DND-41 (cell line): Measurements from ENCODE around the gene C1orf74.

Experiments used
- ATAC-seq: fragments of 200-7000 bp; cut with Tn5 transposase; 3 replicates; pipeline ENCODE4 v1.9.1; 2021; ENCODE audit warnings: low read depth; ENCODE audit not compliant: insufficient read depth
- DNase-seq: peaks from one replicate; pipeline ENCODE4 v3.0.0-alpha.2; 2020
- H2AFZ ChIP-seq: 2 replicates; pipeline ENCODE4 v1.6.0; 2012; ENCODE audit warnings: low read depth, low read length
- H3K27ac ChIP-seq: 2 replicates; pipeline ENCODE4 v1.5.1; 2012; ENCODE audit warnings: low read length, inconsistent platforms
- H3K27me3 ChIP-seq: fragments of 200-600 bp; sonication (generic); 2 replicates; pipeline ENCODE4 v1.6.0; 2012; ENCODE audit warnings: low read length, mild to moderate bottlenecking, inconsistent platforms; ENCODE audit not compliant: insufficient read depth, poor library complexity
- H3K36me3 ChIP-seq: 2 replicates; pipeline ENCODE4 v1.5.1; 2012; ENCODE audit warnings: low read length, inconsistent platforms; ENCODE audit not compliant: insufficient read depth
- H3K4me1 ChIP-seq: 2 replicates; pipeline ENCODE4 v1.5.1; 2012; ENCODE audit warnings: mild to moderate bottlenecking, low read length; ENCODE audit not compliant: insufficient read depth
- H3K4me2 ChIP-seq: 2 replicates; pipeline ENCODE4 v1.6.0; 2012; ENCODE audit warnings: mild to moderate bottlenecking, moderate library complexity, low read length, inconsistent platforms; ENCODE audit not compliant: insufficient read depth
- H3K4me3 ChIP-seq, 2 experiments: fragments of 200-600 bp in 1 of 2; shearing (Covaris generic) in 1 of 2; 2 replicates each; pipeline ENCODE4 v1.5.1; 2012 to 2016; ENCODE audit warnings: inconsistent platforms in 2 of 2, low read length in 2 of 2, mild to moderate bottlenecking in 2 of 2, low read depth in 1 of 2, moderate library complexity in 1 of 2
- H3K79me2 ChIP-seq: 2 replicates; pipeline ENCODE4 v1.6.0; 2012; ENCODE audit warnings: low read length, inconsistent platforms; ENCODE audit not compliant: insufficient read depth
- H3K9ac ChIP-seq: 2 replicates; pipeline ENCODE4 v1.6.0; 2012; ENCODE audit warnings: low read depth, mild to moderate bottlenecking, inconsistent platforms, low read length, moderate library complexity
- H3K9me3 ChIP-seq: 2 replicates; pipeline ENCODE4 v1.5.1; 2012; ENCODE audit warnings: low read length, moderate library complexity, mild to moderate bottlenecking, inconsistent platforms; ENCODE audit not compliant: insufficient read depth, severe bottlenecking
- H4K20me1 ChIP-seq: 2 replicates; pipeline ENCODE4 v1.6.0; 2012; ENCODE audit warnings: low read length; ENCODE audit not compliant: insufficient read depth
- CTCF ChIP-seq: IDR thresholded peaks from 2 replicates; pipeline ENCODE4 v1.5.1; 2012; ENCODE audit warnings: borderline replicate concordance, low read length, moderate library complexity, mild to moderate bottlenecking; ENCODE audit not compliant: poor library complexity, severe bottlenecking; ENCODE audit errors: extremely low read depth
- EZH2 ChIP-seq: IDR thresholded peaks from 3 replicates; pipeline ENCODE4 v1.6.1; 2012; ENCODE audit warnings: borderline replicate concordance, low read depth, mild to moderate bottlenecking, moderate library complexity, low read length, inconsistent platforms; ENCODE audit not compliant: severe bottlenecking

C1orf74 gene

GRCh38 chr1:209829716-209830115 is 45.4 kb upstream of the C1orf74 start:
- Histone ChIP-seq H3K9ac (peak overlapping the region; percentile 67), H3K36me3 (peaks cover 50% of the 10 kb centered on the region), H3K27me3 (no peaks in the 10 kb centered on the region), H3K9me3 (no peaks in the 10 kb centered on the region), H3K27ac (no peak overlapping the region), H3K4me3 (peak overlapping the region in 1 of 2 experiments; percentile 80; a peak in 1 of 4 replicates), H3K79me2 (peaks cover 36% of the 10 kb centered on the region), H3K4me2 (peak overlapping the region; percentile 68), H3K4me1 (peaks cover 28% of the 10 kb centered on the region), H4K20me1 (no peaks in the 10 kb centered on the region), H2AFZ (no peak overlapping the region)
- TF ChIP-seq CTCF (no peak), EZH2 (no peak)
- DNase-seq = no peak
- ATAC-seq = no peak

GRCh38 chr1:209827384-209828262 is 43.3 kb upstream of the C1orf74 start, which contains the start of gene UTP25:
Gene UTP25, plus strand, starts transcription at chr1:209827972. Its CDS starts 92 bp downstream, at chr1:209828064.
- DNase-seq (peak; percentile 95), ATAC-seq (peak; percentile 93)
- Histone ChIP-seq H3K79me2 (peaks cover 36% of the 10 kb centered on the region), H3K9me3 (no peaks in the 10 kb centered on the region), H4K20me1 (no peaks in the 10 kb centered on the region), H3K4me3 (peak within 1 kb of the TSS; percentile 80 to 82), H3K27me3 (no peaks in the 10 kb centered on the region), H3K4me2 (peak within 1 kb of the TSS; percentile 68), H3K36me3 (peaks cover 30% of the 10 kb centered on the region), H3K4me1 (peaks cover 35% of the 10 kb centered on the region), H3K27ac (peak within 1 kb of the TSS; percentile 95), H3K9ac (peak within 1 kb of the TSS; percentile 67), H2AFZ (peak within 1 kb of the TSS; percentile 86)
- TF ChIP-seq EZH2 (no peak), CTCF (peak; percentile 80)

- no peaks in the 10 kb centered on the region for H3K9me3 ChIP-seq
- ATAC-seq (no peak), DNase-seq (no peak)
- no peaks in the 10 kb centered on the region for H4K20me1 ChIP-seq
- H3K4me2 ChIP-seq = no peak overlapping the region
- H3K27me3 ChIP-seq = peaks cover 4% of the 10 kb centered on the region
- H3K27ac ChIP-seq = no peak overlapping the region
- no peak overlapping the region for H3K4me3 ChIP-seq
- no peak overlapping the region for H3K9ac ChIP-seq
- H3K36me3 ChIP-seq = peaks cover 13% of the 10 kb centered on the region; the same call in 1 of the 2 replicates
- H3K79me2 ChIP-seq = peaks cover 29% of the 10 kb centered on the region
- no peak for TF ChIP-seq CTCF
- no peak for TF ChIP-seq EZH2
- no peak overlapping the region for H2AFZ ChIP-seq
- peaks cover 36% of the 10 kb centered on the region for H3K4me1 ChIP-seq
These were observed 41.5 kb upstream of the C1orf74 start for GRCh38 chr1:209825591-209826434.
